Breast epithelium (tissue), 4 donors: ENCODE data around the gene NR2F1-AS1. TPM values are rescaled to one million over a fixed set of nuclear protein-coding genes. Genes with fewer than 3 reads are reported as not detected.
"Not testable (repeated sequence)": the region's sequence is repeated elsewhere in the genome, so short reads cannot be mapped to it uniquely, and the experiment has no call there.

Experiments used
- DNase-seq, 2 donors: peaks; one replicate each; pipeline ENCODE4 v3.0.0-alpha.2; 2019; ENCODE audit warnings: low spot score in 2 of 2
- H3K27ac ChIP-seq, 2 donors: fragments of 200-600 bp; sonication (generic) in 1 of 2; one replicate each; pipeline ENCODE4 v1.5.1; 2016 to 2019; ENCODE audit warnings: mild to moderate bottlenecking in 1 of 2
- H3K27me3 ChIP-seq, 2 donors: fragments of 200-600 bp; sonication (generic) in 1 of 2; one replicate each; pipeline versions ENCODE4 v1.5.1 to v1.6.0; 2017 to 2019; ENCODE audit warnings: control low read depth in 1 of 2, mild to moderate bottlenecking in 1 of 2
- H3K36me3 ChIP-seq: fragments of 200-600 bp; one replicate; pipeline ENCODE4 v1.5.1; 2019
- H3K4me1 ChIP-seq, 2 donors: fragments of 200-600 bp; sonication (generic); one replicate each; pipeline ENCODE4 v1.5.1; 2016 to 2019; ENCODE audit warnings: control low read depth in 1 of 2
- H3K4me3 ChIP-seq, 3 donors: fragments of 200-600 bp; sonication (generic); 1 replicate in 2 of 3; 2 replicates in 1 of 3; pipeline ENCODE4 v1.5.1; 2016 to 2019; ENCODE audit warnings: mild to moderate bottlenecking in 3 of 3, moderate library complexity in 2 of 3
- H3K9me3 ChIP-seq, 2 donors: fragments of 200-600 bp; sonication (generic) in 1 of 2; one replicate each; pipeline ENCODE4 v1.5.1; 2016 to 2019; ENCODE audit warnings: control low read depth in 1 of 2
- CTCF ChIP-seq, 3 donors: fragments of 450-650 bp; IDR thresholded peaks; one replicate each; pipeline ENCODE4 v1.5.1; 2016 to 2017; ENCODE audit warnings: antibody characterized with exemption in 3 of 3, mild to moderate bottlenecking in 3 of 3, moderate library complexity in 3 of 3
- POLR2A ChIP-seq: fragments of 450-650 bp; IDR thresholded peaks from one replicate; pipeline ENCODE4 v1.6.1; 2016; ENCODE audit warnings: antibody characterized with exemption, mild to moderate bottlenecking, moderate library complexity
- POLR2AphosphoS5 ChIP-seq, 3 donors: sonication (generic); formaldehyde crosslinking; IDR thresholded peaks; one replicate each; pipeline ENCODE4 v1.6.1; 2017; ENCODE audit warnings: antibody characterized with exemption in 3 of 3
- intact Hi-C: fragments of 100-400 bp; cut with DNase I; formaldehyde crosslinking; loops from one replicate; pipeline ENCODE4 v1.15.1; 2023; ENCODE audit warnings: low total_unique reads
- total RNA-seq, 3 donors: library from RNA; depleted of rRNA; stranded (reverse); fragments of >200 nt; gene quantifications; one replicate each; pipeline ENCODE4 v1.1.0, GENCODE V29; 2016

Gene NR2F1-AS1
- total RNA-seq, 3 donors from 2014 or later, result 7.0 to 17.4 (median 15.2) TPM

GRCh38 chr5:93512799-93513198, 68.2 kb downstream of the NR2F1-AS1 start:
- Histone ChIP-seq H3K36me3 (no peaks in the 10 kb centered on the region), H3K27me3 (no peaks in the 10 kb centered on the region), H3K9me3 (no peaks in the 10 kb centered on the region), H3K4me3 (no peak overlapping the region), H3K27ac (no peak overlapping the region), H3K4me1 (no peaks in the 10 kb centered on the region)
- TF ChIP-seq POLR2A (no peak), CTCF (IDR thresholded peaks at IDR 0.05) (no peak), POLR2AphosphoS5 (IDR thresholded peaks at IDR 0.05) (no peak)
- intact Hi-C loops, result no loop called here
- no peak for DNase-seq

- no peaks in the 10 kb centered on the region for H3K27me3 ChIP-seq
- no peak for DNase-seq
- H3K27ac ChIP-seq, result no peak overlapping the region
- intact Hi-C loops, result no loop called here
- no peak for TF ChIP-seq CTCF (IDR thresholded peaks at IDR 0.05)
- TF ChIP-seq POLR2AphosphoS5 (IDR thresholded peaks at IDR 0.05), result no peak
- TF ChIP-seq POLR2A, result no peak
- no peaks in the 10 kb centered on the region for H3K36me3 ChIP-seq
- no peaks in the 10 kb centered on the region for H3K9me3 ChIP-seq
- no peak overlapping the region for H3K4me3 ChIP-seq
- no peaks in the 10 kb centered on the region for H3K4me1 ChIP-seq
These were observed 69.6 kb downstream of the NR2F1-AS1 start for GRCh38 chr5:93511445-93511844.

- H3K27ac ChIP-seq, result no peak overlapping the region
- TF ChIP-seq POLR2A (no peak), POLR2AphosphoS5 (IDR thresholded peaks at IDR 0.05) (no peak), CTCF (IDR thresholded peaks at IDR 0.05) (no peak)
These were observed 70.2 kb downstream of the NR2F1-AS1 start for GRCh38 chr5:93510626-93511380.

GRCh38 chr5:93505553-93505952, 75.5 kb downstream of the NR2F1-AS1 start:
- H3K36me3 ChIP-seq, H3K27me3 ChIP-seq, H3K9me3 ChIP-seq, DNase-seq, H3K27ac ChIP-seq, intact Hi-C loops, H3K4me3 ChIP-seq, H3K4me1 ChIP-seq: not testable (repeated sequence)

More at GRCh38 chr5:93510626-93511380, 70.2 kb downstream of the NR2F1-AS1 start:
- no peaks in the 10 kb centered on the region for H3K9me3 ChIP-seq
- no peaks in the 10 kb centered on the region for H3K4me1 ChIP-seq
- no peaks in the 10 kb centered on the region for H3K36me3 ChIP-seq
- intact Hi-C loops, result no loop called here
- H3K4me3 ChIP-seq, result no peak overlapping the region
- H3K27me3 ChIP-seq, result no peaks in the 10 kb centered on the region
- no peak for DNase-seq

- H3K36me3 ChIP-seq, result no peaks in the 10 kb centered on the region
- intact Hi-C loops, result no loop called here
- no peak overlapping the region for H3K27ac ChIP-seq
- TF ChIP-seq CTCF (IDR thresholded peaks at IDR 0.05) (no peak), POLR2A (no peak), POLR2AphosphoS5 (IDR thresholded peaks at IDR 0.05) (no peak)
- DNase-seq, result no peak
- H3K9me3 ChIP-seq, result no peaks in the 10 kb centered on the region
- no peaks in the 10 kb centered on the region for H3K4me1 ChIP-seq
- no peak overlapping the region for H3K4me3 ChIP-seq
- H3K27me3 ChIP-seq, result no peaks in the 10 kb centered on the region
These were observed 77.4 kb downstream of the NR2F1-AS1 start for GRCh38 chr5:93503598-93504067.
